K562 (cell line): ENCODE measurements around the gene RNF2. TPM values are rescaled to one million over a fixed set of nuclear protein-coding genes. Genes with fewer than 3 reads are reported as not detected.
A peak's percentile ranks its signal among the peaks of the same experiment; 100 is the strongest.

ENCODE experiments used
- ATAC-seq: fragments of 200-7000 bp; cut with Tn5 transposase; 3 replicates; pipeline ENCODE4 v1.9.1; 2020; ENCODE audit warnings: moderate library complexity
- BruUV-seq: library from RNA; stranded (reverse); fragments of 400-500 nt; replicated peaks from 2 replicates; lab custom pipeline; 2021; lab: Mats Ljungman, UMichigan
- CTCF ChIA-PET: fragments of 300-600 bp; formaldehyde crosslinking; extraction: SDS; loops from one replicate; lab custom pipeline; 2021; ENCODE audit warnings: low intra/inter-chr PET ratio; lab: Yijun Ruan, JAX
- POLR2A ChIA-PET: fragments of 300-600, 350-650 bp; sonication (Branson Sonifier 250); formaldehyde crosslinking; extraction: SDS; loops from one replicate; lab custom pipeline; 2021; ENCODE audit warnings: antibody characterized with exemption, inconsistent platforms; lab: Yijun Ruan, JAX
- DNase-seq, 4 experiments: peaks; one replicate each; pipeline versions ENCODE4 v3.0.0 to v3.0.0-alpha.2; 2011 to 2018; ENCODE audit warnings: low spot score in 3 of 4, mixed read lengths in 3 of 4; ENCODE audit errors: extremely low read depth in 1 of 4
- FAIRE-seq: peaks from 2 replicates; lab custom pipeline; 2011; peaks lifted over from hg19 to GRCh38; lab: Jason Lieb, UNC
- H2AFZ ChIP-seq: 2 replicates; pipeline ENCODE4 v1.6.0; 2011; ENCODE audit warnings: low read depth, low read length, control low read depth, inconsistent platforms
- H3K27ac ChIP-seq: fragments of 200-600 bp; 3 replicates; pipeline ENCODE4 v1.8.0; 2011; ENCODE audit warnings: low read depth, mild to moderate bottlenecking, control low read depth, inconsistent platforms, low read length, moderate library complexity, mixed read lengths; ENCODE audit errors: extremely low read depth
- H3K27me3 ChIP-seq, 2 experiments: fragments of 300-600 bp in 1 of 2; 2 replicates in 1 of 2; 3 replicates in 1 of 2; pipeline versions ENCODE4 v1.6.0 to v1.8.0; 2011; ENCODE audit warnings: inconsistent platforms in 2 of 2, low read length in 2 of 2, mild to moderate bottlenecking in 1 of 2, mixed read lengths in 1 of 2, moderate library complexity in 1 of 2; ENCODE audit not compliant: control insufficient read depth in 2 of 2, insufficient read depth in 2 of 2
- H3K36me3 ChIP-seq: fragments of 300-600 bp; 3 replicates; pipeline ENCODE4 v1.8.0; 2011; ENCODE audit warnings: mild to moderate bottlenecking, low read length, inconsistent platforms; ENCODE audit not compliant: control insufficient read depth, insufficient read depth
- H3K4me1 ChIP-seq, 2 experiments: fragments of 200-600 bp in 1 of 2; replicated peaks in 1 of 2; 2 replicates in 1 of 2; 3 replicates in 1 of 2; pipeline versions ENCODE4 v1.5.1 to v1.8.0; 2011; ENCODE audit warnings: inconsistent platforms in 2 of 2, low read length in 2 of 2, mild to moderate bottlenecking in 1 of 2, mixed read lengths in 1 of 2, moderate library complexity in 1 of 2; ENCODE audit not compliant: control insufficient read depth in 2 of 2, insufficient read depth in 2 of 2
- H3K4me2 ChIP-seq: 2 replicates; pipeline ENCODE4 v1.6.1; 2011; ENCODE audit warnings: low read length, control low read depth, inconsistent platforms, mixed read lengths; ENCODE audit not compliant: insufficient read depth
- H3K4me3 ChIP-seq: fragments of 200-600 bp; sonication (generic), shearing (Covaris generic); 2 replicates; pipeline ENCODE4 v1.5.1; 2016; ENCODE audit warnings: control low read depth, inconsistent platforms
- H3K79me2 ChIP-seq: fragments of 200-600 bp; 3 replicates; pipeline ENCODE4 v1.8.0; 2011; ENCODE audit warnings: low read length, inconsistent platforms; ENCODE audit not compliant: control insufficient read depth, insufficient read depth
- H3K9ac ChIP-seq, 2 experiments: 2 replicates each; pipeline versions ENCODE4 v1.6.0 to v1.6.1; 2011; ENCODE audit warnings: low read depth in 2 of 2, low read length in 2 of 2, control low read depth in 1 of 2, inconsistent platforms in 1 of 2, mild to moderate bottlenecking in 1 of 2, mixed read lengths in 1 of 2; ENCODE audit not compliant: insufficient read depth in 1 of 2
- H3K9me1 ChIP-seq: one replicate; pipeline ENCODE4 v1.6.0; 2011; ENCODE audit warnings: inconsistent platforms, mild to moderate bottlenecking, low read length, moderate library complexity; ENCODE audit not compliant: control insufficient read depth, insufficient read depth
- H3K9me3 ChIP-seq: replicated peaks from 2 replicates; pipeline ENCODE4 v1.5.1; 2011; ENCODE audit warnings: low read depth, low read length, inconsistent platforms; ENCODE audit not compliant: control insufficient read depth, insufficient read depth
- H4K20me1 ChIP-seq: replicated peaks from 2 replicates; pipeline ENCODE4 v1.6.1; 2011; ENCODE audit warnings: low read length, inconsistent platforms, mixed read lengths; ENCODE audit not compliant: control insufficient read depth, insufficient read depth
- ZBTB33 ChIP-seq: sonication (generic); formaldehyde crosslinking; IDR thresholded peaks from 2 replicates; pipeline ENCODE4 v1.8.1; 2023; ENCODE audit warnings: mild to moderate bottlenecking, missing genetic modification reagents
- ZKSCAN3 ChIP-seq: fragments of 250-450 bp; sonication (Bioruptor Pico); IDR thresholded peaks from 2 replicates; pipeline ENCODE4 v1.4.0; 2020
- WGBS: fragments of 100-300 bp; shearing (Covaris generic); methylation state at CpG from one replicate; pipeline ENCODE4 v1.1.6; 2016; ENCODE audit warnings: low coverage, mixed read lengths; ENCODE audit not compliant: insufficient coverage; ENCODE audit errors: missing lambda C conversion rate; 5-methylcytosine and 5-hydroxymethylcytosine counted together
- in situ Hi-C: fragments of 300-500 bp; cut with MboI; formaldehyde crosslinking; loops from 4 replicates; pipeline ENCODE4 v1.15.0; 2018; ENCODE audit warnings: inconsistent platforms, mixed read lengths
- intact Hi-C: fragments of 100-400 bp; cut with micrococcal nuclease; formaldehyde crosslinking; loops from 2 replicates; pipeline ENCODE4 v1.14.2; 2022
- polyA plus RNA-seq, 8 experiments: library from polyadenylated mRNA; depleted of rRNA in 4 of 8; stranded (reverse) in 5 of 8; unstranded in 3 of 8; fragments of >200 nt; fragmentation: Nextera tagmentation in 2 of 8; fragmentation: Illumina TruSeq in 1 of 8; extraction: Ambion mirVana in 2 of 8; extraction: Trizol in 1 of 8; gene quantifications; 2 replicates each; pipeline versions ENCODE4 v1.2.1 to v1.2.3, GENCODE V29; 2011 to 2014; ENCODE audit warnings: inconsistent platforms in 1 of 8, missing spikeins in 1 of 8
- total RNA-seq, 7 experiments: library from RNA; depleted of rRNA in 6 of 7; stranded (reverse); fragments of >200 nt in 6 of 7; fragmentation: Illumina TruSeq in 2 of 7; extraction: Trizol in 2 of 7; gene quantifications; 2 replicates each; pipeline versions ENCODE4 v1.2.1 to v1.2.3, GENCODE V29; 2011 to 2021; ENCODE audit warnings: low replicate concordance in 1 of 7

The RNF2 gene
- total and polyA plus RNA-seq, 9 of the 15 experiments (the other 6 are each of a cell fraction or from before 2014, with no cell fraction given) = 7.1 to 66.5 (median 32.9) TPM

GRCh38 chr1:185054365-185055060 lies 9.2 kb downstream of the RNF2 start:
- Histone ChIP-seq H2AFZ (no peak overlapping the region), H3K9ac (no peak overlapping the region), H3K36me3 (peaks cover 6% of the 10 kb centered on the region; the same call in 1 of the 3 replicates), H3K27ac (no peak overlapping the region), H3K79me2 (peaks cover 99% of the 10 kb centered on the region), H3K4me3 (no peak overlapping the region), H3K4me1 (peaks cover 0 to 7% of the 10 kb centered on the region in 2 experiments; a peak in 2 of 5 replicates), H3K27me3 (no peaks in the 10 kb centered on the region), H3K9me3 (no peaks in the 10 kb centered on the region), H4K20me1 (no peaks in the 10 kb centered on the region), H3K4me2 (no peak overlapping the region), H3K9me1 (no peaks in the 10 kb centered on the region)
- 0 out of 3 replicates have a peak, but pooled peaks have one; percentile 18 for ATAC-seq
- peak in 2 of 4 experiments; percentile 19 to 27 for DNase-seq
- BruUV-seq = no TSS peak
- CTCF ChIA-PET = no interaction called here
- in situ Hi-C loops = no loop called here
- FAIRE-seq = no peak
- intact Hi-C loops = no loop called here
- POLR2A ChIA-PET = interaction anchor here (0.9 to 1.6 kb wide), 2 partner anchors 11 to 12 kb away, joined by 3 to 5 read pairs; no protein-coding TSS in a partner anchor
- TF ChIP-seq ZKSCAN3 (CRISPR knock-in tag) (no peak), ZBTB33 (CRISPR knock-in tag) (peak; percentile 38; the same call in 1 of the 2 replicates)
- 93% methylated on average over 31 of the region's 31 CpGs for WGBS
